Measurements from ENCODE around the gene ATP10B.

GRCh38 chr5:160697281-160697680 lies 154.7 kb downstream of the ATP10B start:
- no peak for TF ChIP-seq POLR2A (IDR thresholded peaks at IDR 0.05)
- TF ChIP-seq, protein P1, sequence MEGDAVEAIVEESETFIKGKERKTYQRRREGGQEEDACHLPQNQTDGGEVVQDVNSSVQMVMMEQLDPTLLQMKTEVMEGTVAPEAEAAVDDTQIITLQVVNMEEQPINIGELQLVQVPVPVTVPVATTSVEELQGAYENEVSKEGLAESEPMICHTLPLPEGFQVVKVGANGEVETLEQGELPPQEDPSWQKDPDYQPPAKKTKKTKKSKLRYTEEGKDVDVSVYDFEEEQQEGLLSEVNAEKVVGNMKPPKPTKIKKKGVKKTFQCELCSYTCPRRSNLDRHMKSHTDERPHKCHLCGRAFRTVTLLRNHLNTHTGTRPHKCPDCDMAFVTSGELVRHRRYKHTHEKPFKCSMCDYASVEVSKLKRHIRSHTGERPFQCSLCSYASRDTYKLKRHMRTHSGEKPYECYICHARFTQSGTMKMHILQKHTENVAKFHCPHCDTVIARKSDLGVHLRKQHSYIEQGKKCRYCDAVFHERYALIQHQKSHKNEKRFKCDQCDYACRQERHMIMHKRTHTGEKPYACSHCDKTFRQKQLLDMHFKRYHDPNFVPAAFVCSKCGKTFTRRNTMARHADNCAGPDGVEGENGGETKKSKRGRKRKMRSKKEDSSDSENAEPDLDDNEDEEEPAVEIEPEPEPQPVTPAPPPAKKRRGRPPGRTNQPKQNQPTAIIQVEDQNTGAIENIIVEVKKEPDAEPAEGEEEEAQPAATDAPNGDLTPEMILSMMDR (IDR thresholded peaks at IDR 0.05), result no peak
